Measurements from ENCODE around the gene GPRC5A.
A peak's percentile ranks its signal among the peaks of the same experiment; 100 is the strongest.

Gene GPRC5A

DNA sequence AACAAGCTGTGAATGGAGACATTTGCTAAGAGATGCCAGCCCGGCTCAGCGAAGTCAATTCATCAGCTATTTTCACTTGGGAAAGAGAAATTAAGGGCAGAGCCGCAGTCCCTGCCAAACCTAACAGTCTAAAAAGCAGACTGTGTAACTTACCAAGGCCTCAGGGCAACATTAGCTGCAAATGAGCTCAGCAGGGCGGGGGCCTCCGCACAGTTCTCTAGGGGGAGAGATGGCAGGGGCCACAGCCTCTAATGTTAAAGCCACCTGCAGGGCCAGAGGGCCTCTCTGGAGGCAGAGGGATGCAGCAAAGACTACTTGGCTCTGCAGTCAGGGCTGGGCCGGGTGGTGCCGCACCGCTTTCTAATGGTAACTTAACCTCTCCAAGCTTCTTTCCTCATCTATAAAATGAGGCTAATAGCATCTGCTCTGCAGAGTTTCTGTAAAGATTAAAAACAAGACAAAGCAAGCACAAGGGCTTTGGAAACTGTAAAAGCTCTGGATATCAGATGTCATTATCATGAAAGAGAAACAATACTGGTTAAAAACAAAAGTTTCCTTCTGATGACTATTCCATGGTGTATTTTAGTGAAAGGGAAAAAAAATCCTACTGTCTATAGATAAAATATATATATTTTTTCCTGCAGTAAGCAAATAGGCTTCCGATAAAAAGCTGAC is 13.4 kb upstream of the GPRC5A start (continued):
- TF ChIP-seq, protein P1, sequence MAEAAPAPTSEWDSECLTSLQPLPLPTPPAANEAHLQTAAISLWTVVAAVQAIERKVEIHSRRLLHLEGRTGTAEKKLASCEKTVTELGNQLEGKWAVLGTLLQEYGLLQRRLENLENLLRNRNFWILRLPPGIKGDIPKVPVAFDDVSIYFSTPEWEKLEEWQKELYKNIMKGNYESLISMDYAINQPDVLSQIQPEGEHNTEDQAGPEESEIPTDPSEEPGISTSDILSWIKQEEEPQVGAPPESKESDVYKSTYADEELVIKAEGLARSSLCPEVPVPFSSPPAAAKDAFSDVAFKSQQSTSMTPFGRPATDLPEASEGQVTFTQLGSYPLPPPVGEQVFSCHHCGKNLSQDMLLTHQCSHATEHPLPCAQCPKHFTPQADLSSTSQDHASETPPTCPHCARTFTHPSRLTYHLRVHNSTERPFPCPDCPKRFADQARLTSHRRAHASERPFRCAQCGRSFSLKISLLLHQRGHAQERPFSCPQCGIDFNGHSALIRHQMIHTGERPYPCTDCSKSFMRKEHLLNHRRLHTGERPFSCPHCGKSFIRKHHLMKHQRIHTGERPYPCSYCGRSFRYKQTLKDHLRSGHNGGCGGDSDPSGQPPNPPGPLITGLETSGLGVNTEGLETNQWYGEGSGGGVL (tag by site-specific recombination; IDR thresholded peaks at IDR 0.05), result no peak
- TF ChIP-seq ZNF513 (tag by site-specific recombination; IDR thresholded peaks at IDR 0.05) (no peak), ZFP69B (tag by site-specific recombination; IDR thresholded peaks at IDR 0.05) (no peak), ZNF549 (tag by site-specific recombination; IDR thresholded peaks at IDR 0.05) (no peak), PRDM10 (tag by site-specific recombination; IDR thresholded peaks at IDR 0.05) (peak; percentile 53), MYNN (tag by site-specific recombination; IDR thresholded peaks at IDR 0.05; ENCODE audit: borderline replicate concordance) (no peak), SALL2 (tag by site-specific recombination; IDR thresholded peaks at IDR 0.05; ENCODE audit: borderline replicate concordance) (no peak), ZNF146 (tag by site-specific recombination; IDR thresholded peaks at IDR 0.05) (no peak), ZNF169 (tag by site-specific recombination; IDR thresholded peaks at IDR 0.05) (no peak), WT1 (tag by site-specific recombination; IDR thresholded peaks at IDR 0.05) (peak; percentile 68), SP2 (tag by site-specific recombination; IDR thresholded peaks at IDR 0.05) (no peak), ZNF239 (tag by site-specific recombination; IDR thresholded peaks at IDR 0.05) (no peak), ZNF155 (tag by site-specific recombination; IDR thresholded peaks at IDR 0.05) (no peak), ZNF132 (tag by site-specific recombination; IDR thresholded peaks at IDR 0.05; ENCODE audit: borderline replicate concordance) (no peak), ZBTB21 (tag by site-specific recombination; IDR thresholded peaks at IDR 0.05) (no peak), ZBTB7A (tag by site-specific recombination; IDR thresholded peaks at IDR 0.05; ENCODE audit: low read depth) (no peak), ZNF785 (tag by site-specific recombination; IDR thresholded peaks at IDR 0.05) (no peak), ZNF174 (tag by site-specific recombination; IDR thresholded peaks at IDR 0.05) (no peak), ZNF639 (tag by site-specific recombination; IDR thresholded peaks at IDR 0.05) (no peak)
- TF ChIP-seq, protein P2, sequence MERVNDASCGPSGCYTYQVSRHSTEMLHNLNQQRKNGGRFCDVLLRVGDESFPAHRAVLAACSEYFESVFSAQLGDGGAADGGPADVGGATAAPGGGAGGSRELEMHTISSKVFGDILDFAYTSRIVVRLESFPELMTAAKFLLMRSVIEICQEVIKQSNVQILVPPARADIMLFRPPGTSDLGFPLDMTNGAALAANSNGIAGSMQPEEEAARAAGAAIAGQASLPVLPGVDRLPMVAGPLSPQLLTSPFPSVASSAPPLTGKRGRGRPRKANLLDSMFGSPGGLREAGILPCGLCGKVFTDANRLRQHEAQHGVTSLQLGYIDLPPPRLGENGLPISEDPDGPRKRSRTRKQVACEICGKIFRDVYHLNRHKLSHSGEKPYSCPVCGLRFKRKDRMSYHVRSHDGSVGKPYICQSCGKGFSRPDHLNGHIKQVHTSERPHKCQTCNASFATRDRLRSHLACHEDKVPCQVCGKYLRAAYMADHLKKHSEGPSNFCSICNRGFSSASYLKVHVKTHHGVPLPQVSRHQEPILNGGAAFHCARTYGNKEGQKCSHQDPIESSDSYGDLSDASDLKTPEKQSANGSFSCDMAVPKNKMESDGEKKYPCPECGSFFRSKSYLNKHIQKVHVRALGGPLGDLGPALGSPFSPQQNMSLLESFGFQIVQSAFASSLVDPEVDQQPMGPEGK (tag by site-specific recombination; IDR thresholded peaks at IDR 0.05), result peak; percentile 78
- TF ChIP-seq, protein P3, sequence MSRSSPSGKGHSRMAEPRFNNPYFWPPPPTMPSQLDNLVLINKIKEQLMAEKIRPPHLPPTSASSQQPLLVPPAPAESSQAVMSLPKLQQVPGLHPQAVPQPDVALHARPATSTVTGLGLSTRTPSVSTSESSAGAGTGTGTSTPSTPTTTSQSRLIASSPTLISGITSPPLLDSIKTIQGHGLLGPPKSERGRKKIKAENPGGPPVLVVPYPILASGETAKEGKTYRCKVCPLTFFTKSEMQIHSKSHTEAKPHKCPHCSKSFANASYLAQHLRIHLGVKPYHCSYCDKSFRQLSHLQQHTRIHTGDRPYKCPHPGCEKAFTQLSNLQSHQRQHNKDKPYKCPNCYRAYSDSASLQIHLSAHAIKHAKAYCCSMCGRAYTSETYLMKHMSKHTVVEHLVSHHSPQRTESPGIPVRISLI (tag by site-specific recombination; IDR thresholded peaks at IDR 0.05), result no peak
- TF ChIP-seq, protein P4, sequence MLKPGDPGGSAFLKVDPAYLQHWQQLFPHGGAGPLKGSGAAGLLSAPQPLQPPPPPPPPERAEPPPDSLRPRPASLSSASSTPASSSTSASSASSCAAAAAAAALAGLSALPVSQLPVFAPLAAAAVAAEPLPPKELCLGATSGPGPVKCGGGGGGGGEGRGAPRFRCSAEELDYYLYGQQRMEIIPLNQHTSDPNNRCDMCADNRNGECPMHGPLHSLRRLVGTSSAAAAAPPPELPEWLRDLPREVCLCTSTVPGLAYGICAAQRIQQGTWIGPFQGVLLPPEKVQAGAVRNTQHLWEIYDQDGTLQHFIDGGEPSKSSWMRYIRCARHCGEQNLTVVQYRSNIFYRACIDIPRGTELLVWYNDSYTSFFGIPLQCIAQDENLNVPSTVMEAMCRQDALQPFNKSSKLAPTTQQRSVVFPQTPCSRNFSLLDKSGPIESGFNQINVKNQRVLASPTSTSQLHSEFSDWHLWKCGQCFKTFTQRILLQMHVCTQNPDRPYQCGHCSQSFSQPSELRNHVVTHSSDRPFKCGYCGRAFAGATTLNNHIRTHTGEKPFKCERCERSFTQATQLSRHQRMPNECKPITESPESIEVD (tag by site-specific recombination; IDR thresholded peaks at IDR 0.05), result peak; percentile 93
- TF ChIP-seq, protein P5, sequence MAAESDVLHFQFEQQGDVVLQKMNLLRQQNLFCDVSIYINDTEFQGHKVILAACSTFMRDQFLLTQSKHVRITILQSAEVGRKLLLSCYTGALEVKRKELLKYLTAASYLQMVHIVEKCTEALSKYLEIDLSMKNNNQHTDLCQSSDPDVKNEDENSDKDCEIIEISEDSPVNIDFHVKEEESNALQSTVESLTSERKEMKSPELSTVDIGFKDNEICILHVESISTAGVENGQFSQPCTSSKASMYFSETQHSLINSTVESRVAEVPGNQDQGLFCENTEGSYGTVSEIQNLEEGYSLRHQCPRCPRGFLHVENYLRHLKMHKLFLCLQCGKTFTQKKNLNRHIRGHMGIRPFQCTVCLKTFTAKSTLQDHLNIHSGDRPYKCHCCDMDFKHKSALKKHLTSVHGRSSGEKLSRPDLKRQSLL (tag by site-specific recombination; IDR thresholded peaks at IDR 0.05), result no peak

Data from HEK293 (cell line).